SU-DHL-6 (cell line): ENCODE results near the gene EPHA3.

ENCODE experiments used
- H2AFZ ChIP-seq: fragments of 200-600 bp; sonication (generic); 2 replicates; pipeline ENCODE4 v1.6.1; 2014; ENCODE audit warnings: low read depth, mild to moderate bottlenecking, moderate library complexity, mixed read lengths, antibody characterized with exemption, low read length; ENCODE audit not compliant: severe bottlenecking
- H3F3A ChIP-seq: fragments of 200-600 bp; shearing (Covaris generic); 2 replicates; pipeline ENCODE4 v1.6.0; 2016; ENCODE audit warnings: antibody characterized with exemption, mild to moderate bottlenecking; ENCODE audit not compliant: insufficient read depth
- H3K27ac ChIP-seq: fragments of 200-600 bp; sonication (generic); 2 replicates; pipeline ENCODE4 v1.5.1; 2016; ENCODE audit warnings: low read depth, mild to moderate bottlenecking, low read length, moderate library complexity, mixed read lengths
- H3K27me3 ChIP-seq: fragments of 200-600 bp; sonication (generic), shearing (Covaris generic); 2 replicates; pipeline ENCODE4 v1.6.0; 2014; ENCODE audit warnings: mild to moderate bottlenecking, low read length
- H3K36me3 ChIP-seq: fragments of 200-600 bp; sonication (generic); 2 replicates; pipeline ENCODE4 v1.6.1; 2014; ENCODE audit warnings: mild to moderate bottlenecking, low read length, mixed read lengths
- H3K4me2 ChIP-seq: fragments of 300-600, 200-600 bp; shearing (Covaris generic), sonication (generic); 2 replicates; pipeline ENCODE4 v1.6.0; 2014; ENCODE audit warnings: low read length, low read depth, mild to moderate bottlenecking; ENCODE audit not compliant: poor library complexity, severe bottlenecking
- H3K4me3 ChIP-seq: fragments of 200-600 bp; sonication (generic); 2 replicates; pipeline ENCODE4 v1.5.1; 2014; ENCODE audit warnings: antibody characterized with exemption, low read length, mild to moderate bottlenecking, mixed read lengths; ENCODE audit not compliant: insufficient read depth, poor library complexity, severe bottlenecking
- H3K79me2 ChIP-seq: fragments of 200-600 bp; sonication (generic); 2 replicates; pipeline ENCODE4 v1.6.1; 2014; ENCODE audit warnings: mild to moderate bottlenecking, low read length, moderate library complexity; ENCODE audit not compliant: insufficient read depth
- H3K9ac ChIP-seq: fragments of 200-600 bp; sonication (generic); 2 replicates; pipeline ENCODE4 v1.7.0; 2014; ENCODE audit warnings: mild to moderate bottlenecking, low read length
- H3K9me2 ChIP-seq: fragments of 200-600 bp; sonication (generic); replicated peaks from 2 replicates; pipeline ENCODE4 v1.6.1; 2014; ENCODE audit warnings: low read length; ENCODE audit not compliant: insufficient read depth
- H3K9me3 ChIP-seq: fragments of 200-600 bp; sonication (generic); 2 replicates; pipeline ENCODE4 v1.6.1; 2014; ENCODE audit warnings: low read length, mixed read lengths; ENCODE audit not compliant: insufficient read depth
- H4K20me1 ChIP-seq: fragments of 200-600 bp; sonication (generic); 2 replicates; pipeline ENCODE4 v1.6.1; 2014; ENCODE audit warnings: low read depth, mild to moderate bottlenecking, antibody characterized with exemption, low read length, moderate library complexity, mixed read lengths
- CTCF ChIP-seq: fragments of 200-600 bp; sonication (generic); IDR thresholded peaks from one replicate; pipeline ENCODE4 v1.5.1; 2017; ENCODE audit warnings: antibody characterized with exemption, mild to moderate bottlenecking, low read length, moderate library complexity; ENCODE audit not compliant: insufficient read depth, poor library complexity, severe bottlenecking
- EZH2phosphoT487 ChIP-seq: fragments of 200-600 bp; sonication (generic), shearing (Covaris generic); conservative IDR thresholded peaks from 2 replicates; pipeline ENCODE4 v1.6.1; 2018; ENCODE audit warnings: mild to moderate bottlenecking, antibody characterized with exemption, low read length, moderate library complexity, mixed read lengths

The EPHA3 gene

GRCh38 chr3:89380016-89380415 lies 272.6 kb downstream of the EPHA3 start:
- Histone ChIP-seq H3K36me3 (no peaks in the 10 kb centered on the region), H3K27me3 (no peaks in the 10 kb centered on the region), H3K27ac (no peak overlapping the region), H3K4me3 (no peak overlapping the region), H3K9me3 (no peaks in the 10 kb centered on the region), H2AFZ (no peak overlapping the region), H4K20me1 (no peaks in the 10 kb centered on the region), H3K9me2 (no peaks in the 10 kb centered on the region), H3K9ac (no peak overlapping the region), H3F3A (no peaks in the 10 kb centered on the region), H3K4me2 (no peak overlapping the region), H3K79me2 (no peaks in the 10 kb centered on the region)
- TF ChIP-seq EZH2phosphoT487 = no peak
- TF ChIP-seq CTCF = no peak

GRCh38 chr3:89392991-89393390 lies 285.6 kb downstream of the EPHA3 start:
- Histone ChIP-seq H2AFZ (no peak overlapping the region), H3K9me2 (no peaks in the 10 kb centered on the region), H3K9me3 (no peaks in the 10 kb centered on the region), H4K20me1 (no peaks in the 10 kb centered on the region), H3K27me3 (no peaks in the 10 kb centered on the region), H3K9ac (no peak overlapping the region), H3F3A (no peaks in the 10 kb centered on the region), H3K4me2 (no peak overlapping the region), H3K4me3 (no peak overlapping the region), H3K27ac (no peak overlapping the region), H3K79me2 (no peaks in the 10 kb centered on the region), H3K36me3 (no peaks in the 10 kb centered on the region)
- no peak for TF ChIP-seq EZH2phosphoT487

- Histone ChIP-seq H3K4me3 (no peak overlapping the region), H2AFZ (no peak overlapping the region), H3K4me2 (no peak overlapping the region), H3K9me2 (no peaks in the 10 kb centered on the region), H4K20me1 (no peaks in the 10 kb centered on the region), H3K9me3 (no peaks in the 10 kb centered on the region), H3K36me3 (no peaks in the 10 kb centered on the region), H3K79me2 (no peaks in the 10 kb centered on the region), H3K27ac (no peak overlapping the region), H3F3A (no peaks in the 10 kb centered on the region), H3K9ac (no peak overlapping the region), H3K27me3 (no peaks in the 10 kb centered on the region)
- TF ChIP-seq CTCF = no peak
- no peak for TF ChIP-seq EZH2phosphoT487
Measured at GRCh38 chr3:89395456-89395855, 288.0 kb downstream of the EPHA3 start.

GRCh38 chr3:89395996-89396395 lies 288.6 kb downstream of the EPHA3 start:
- Histone ChIP-seq H3K4me3 (no peak overlapping the region), H3K27ac (no peak overlapping the region), H3K9ac (no peak overlapping the region), H3K27me3 (no peaks in the 10 kb centered on the region), H3K9me3 (no peaks in the 10 kb centered on the region), H2AFZ (no peak overlapping the region), H3K4me2 (no peak overlapping the region), H4K20me1 (no peaks in the 10 kb centered on the region), H3K79me2 (no peaks in the 10 kb centered on the region), H3K9me2 (no peaks in the 10 kb centered on the region), H3K36me3 (no peaks in the 10 kb centered on the region), H3F3A (no peaks in the 10 kb centered on the region)
- TF ChIP-seq EZH2phosphoT487 = no peak
- TF ChIP-seq CTCF = no peak
